GM12891 (cell line): ENCODE data around the gene KANSL1.

ENCODE experiments used
- POLR2A ChIP-seq: IDR thresholded peaks from 2 replicates; pipeline ENCODE4 v1.6.1; 2011; ENCODE audit warnings: low read depth, low read length, control low read depth
- POLR2AphosphoS5 ChIP-seq: IDR thresholded peaks from 2 replicates; pipeline ENCODE4 v1.6.1; 2011; ENCODE audit warnings: low read depth, low read length, control low read depth

DNA sequence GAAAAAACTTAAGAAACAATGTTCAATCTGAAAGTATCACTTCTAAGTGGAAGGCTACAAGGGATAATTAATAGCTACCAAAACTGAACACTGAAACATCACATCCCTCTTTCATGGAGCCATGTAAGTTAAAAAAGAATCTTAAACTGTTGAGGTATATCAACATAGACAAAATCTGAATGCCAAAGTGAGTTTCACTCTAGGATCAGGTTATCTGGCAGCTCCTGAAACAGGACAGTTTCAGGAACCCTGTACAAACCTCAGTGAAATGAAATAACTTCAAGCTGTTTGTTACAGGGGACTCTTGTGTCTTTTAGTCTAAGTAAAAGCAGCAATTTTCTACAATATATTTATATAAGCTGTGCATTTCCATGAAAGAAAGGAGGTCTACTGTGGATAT is 73.2 kb downstream of the KANSL1 start:
- TF ChIP-seq POLR2A (no peak), POLR2AphosphoS5 (no peak)
